ENCODE results near the gene KRTAP9-7.
"Not testable (repeated sequence)": the region's sequence is repeated elsewhere in the genome, so short reads cannot be mapped to it uniquely, and the experiment has no call there.

KRTAP9-7 gene, protein sequence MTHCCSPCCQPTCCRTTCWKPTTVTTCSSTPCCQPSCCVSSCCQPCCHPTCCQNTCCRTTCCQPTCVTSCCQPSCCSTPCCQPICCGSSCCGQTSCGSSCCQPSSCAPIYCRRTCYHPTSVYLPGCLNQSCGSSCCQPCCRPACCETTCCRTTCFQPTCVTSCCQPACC

DNA sequence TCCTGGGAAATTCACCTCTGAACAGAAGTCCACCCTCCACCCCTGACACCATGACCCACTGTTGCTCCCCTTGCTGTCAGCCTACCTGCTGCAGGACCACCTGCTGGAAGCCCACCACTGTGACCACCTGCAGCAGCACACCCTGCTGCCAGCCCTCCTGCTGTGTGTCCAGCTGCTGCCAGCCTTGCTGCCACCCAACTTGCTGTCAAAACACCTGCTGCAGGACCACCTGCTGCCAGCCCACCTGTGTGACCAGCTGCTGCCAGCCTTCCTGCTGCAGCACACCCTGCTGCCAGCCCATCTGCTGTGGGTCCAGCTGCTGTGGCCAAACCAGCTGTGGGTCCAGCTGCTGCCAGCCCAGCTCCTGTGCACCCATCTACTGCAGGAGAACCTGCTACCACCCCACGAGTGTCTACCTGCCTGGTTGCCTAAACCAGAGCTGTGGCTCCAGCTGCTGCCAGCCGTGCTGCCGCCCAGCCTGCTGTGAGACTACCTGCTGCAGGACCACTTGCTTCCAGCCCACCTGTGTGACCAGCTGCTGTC lies at the start of gene KRTAP9-7:
Gene KRTAP9-7 (plus strand): TSS at position 51 of the 543 bp plus-strand sequence. CDS start 0 bp downstream, at position 51.
- DNase-seq = not testable (repeated sequence)

- no peak for DNase-seq
Observed at GRCh38 chr17:41226051-41226450, 49.4 kb upstream of the KRTAP9-7 start.

DNA sequence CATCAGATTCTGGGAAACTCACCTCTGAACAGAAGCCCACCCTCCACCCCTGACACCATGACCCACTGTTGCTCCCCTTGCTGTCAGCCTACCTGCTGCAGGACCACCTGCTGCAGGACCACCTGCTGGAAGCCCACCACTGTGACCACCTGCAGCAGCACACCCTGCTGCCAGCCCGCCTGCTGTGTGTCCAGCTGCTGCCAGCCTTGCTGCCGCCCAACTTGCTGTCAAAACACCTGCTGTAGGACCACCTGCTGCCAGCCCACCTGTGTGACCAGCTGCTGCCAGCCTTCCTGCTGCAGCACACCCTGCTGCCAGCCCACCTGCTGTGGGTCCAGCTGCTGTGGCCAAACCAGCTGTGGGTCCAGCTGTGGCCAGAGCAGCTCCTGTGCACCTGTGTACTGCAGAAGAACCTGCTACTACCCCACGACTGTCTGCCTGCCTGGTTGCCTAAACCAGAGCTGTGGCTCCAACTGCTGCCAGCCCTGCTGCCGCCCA lies 48.9 kb upstream of the KRTAP9-7 start, which contains the start of gene KRTAP9-2:
Gene KRTAP9-2 (plus strand): TSS at position 51 of the 498 bp plus-strand sequence. CDS start 7 bp downstream, at position 58.
- not testable (repeated sequence) for DNase-seq

DNA sequence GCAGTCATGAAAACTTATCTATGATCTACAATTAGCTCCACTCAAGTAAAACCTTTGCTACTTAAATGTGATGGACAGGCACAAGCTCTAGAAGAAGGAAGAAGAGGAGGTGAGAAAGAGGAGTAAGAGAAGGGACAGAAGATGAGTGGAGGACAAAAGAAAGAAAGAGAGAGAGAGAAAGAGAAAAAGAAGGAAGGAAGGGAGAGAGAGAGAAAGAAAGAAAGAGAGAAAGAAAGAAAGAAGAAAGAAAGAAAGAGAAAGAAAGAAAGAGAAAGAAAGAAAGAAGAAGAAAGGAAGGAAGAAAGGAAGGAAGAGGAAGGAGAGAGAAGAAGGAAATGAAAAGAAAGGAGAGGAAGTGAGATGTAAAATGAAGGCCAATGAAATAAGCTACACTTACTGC lies 45.4 kb upstream of the KRTAP9-7 start:
- no peak for DNase-seq

- no peak for DNase-seq
Observed at GRCh38 chr17:41231731-41232130, 43.8 kb upstream of the KRTAP9-7 start.

DNA sequence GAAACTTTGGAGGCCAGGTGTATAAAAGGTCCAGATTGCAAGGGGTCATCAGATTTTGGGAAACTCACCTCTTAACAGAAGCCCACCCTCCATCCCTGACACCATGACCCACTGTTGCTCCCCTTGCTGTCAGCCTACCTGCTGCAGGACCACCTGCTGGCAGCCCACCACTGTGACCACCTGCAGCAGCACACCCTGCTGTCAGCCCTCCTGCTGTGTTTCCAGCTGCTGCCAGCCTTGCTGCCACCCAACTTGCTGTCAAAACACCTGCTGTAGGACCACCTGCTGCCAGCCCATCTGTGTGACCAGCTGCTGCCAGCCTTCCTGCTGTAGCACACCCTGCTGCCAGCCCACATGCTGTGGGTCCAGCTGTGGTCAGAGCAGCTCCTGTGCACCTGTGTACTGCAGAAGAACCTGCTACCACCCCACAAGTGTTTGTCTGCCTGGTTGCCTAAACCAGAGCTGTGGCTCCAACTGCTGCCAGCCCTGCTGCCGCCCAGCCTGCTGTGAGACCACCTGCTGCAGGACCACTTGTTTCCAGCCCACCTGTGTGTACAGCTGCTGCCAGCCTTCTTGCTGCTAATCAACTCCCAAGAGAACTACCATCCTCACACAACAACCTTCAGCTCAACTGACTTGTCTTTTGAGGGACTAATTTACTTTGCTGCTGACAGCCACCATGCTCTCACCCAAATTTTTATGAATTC lies 42.9 kb upstream of the KRTAP9-7 start, which contains the start of gene KRTAP9-3:
Gene KRTAP9-3 (plus strand): TSS at position 51 of the 707 bp plus-strand sequence. CDS start 53 bp downstream, at position 104.
- DNase-seq = not testable (repeated sequence)

DNA sequence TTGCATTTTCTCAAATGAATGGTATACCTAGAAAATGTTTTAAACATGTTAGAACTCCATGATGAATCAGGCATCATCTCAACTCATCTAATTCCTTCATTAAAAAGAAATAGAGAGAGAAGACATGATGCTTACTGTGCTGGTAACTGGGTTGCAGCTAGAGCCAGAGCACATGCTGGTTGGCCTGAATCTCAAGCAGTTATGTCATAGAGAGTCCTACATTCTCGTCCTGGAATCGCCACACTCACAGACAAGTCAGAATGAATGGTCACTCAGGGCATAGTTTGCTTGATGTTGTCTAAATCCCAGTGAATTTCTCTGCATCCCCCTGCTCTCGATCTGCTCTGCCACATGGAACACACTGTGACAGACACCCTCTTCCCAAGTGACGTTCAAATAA lies 38.4 kb upstream of the KRTAP9-7 start:
- DNase-seq = not testable (repeated sequence)

DNA sequence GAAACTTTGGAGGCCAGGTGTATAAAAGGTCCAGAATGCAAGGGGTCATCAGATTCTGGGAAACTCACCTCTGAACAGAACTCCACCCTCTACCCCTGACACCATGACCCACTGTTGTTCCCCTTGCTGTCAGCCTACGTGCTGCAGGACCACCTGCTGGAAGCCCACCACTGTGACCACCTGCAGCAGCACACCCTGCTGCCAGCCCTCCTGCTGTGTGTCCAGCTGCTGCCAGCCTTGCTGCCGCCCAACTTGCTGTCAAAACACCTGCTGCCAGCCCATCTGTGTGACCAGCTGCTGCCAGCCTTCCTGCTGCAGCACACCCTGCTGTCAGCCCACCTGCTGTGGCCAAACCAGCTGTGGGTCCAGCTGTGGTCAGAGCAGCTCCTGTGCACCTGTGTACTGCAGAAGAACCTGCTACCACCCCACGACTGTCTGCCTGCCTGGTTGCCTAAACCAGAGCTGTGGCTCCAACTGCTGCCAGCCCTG lies 37.5 kb upstream of the KRTAP9-7 start, which contains the start of gene KRTAP9-8:
Gene KRTAP9-8 (plus strand): TSS at position 51 of the 489 bp plus-strand sequence. CDS start 53 bp downstream, at position 104.
- DNase-seq = not testable (repeated sequence)

DNA sequence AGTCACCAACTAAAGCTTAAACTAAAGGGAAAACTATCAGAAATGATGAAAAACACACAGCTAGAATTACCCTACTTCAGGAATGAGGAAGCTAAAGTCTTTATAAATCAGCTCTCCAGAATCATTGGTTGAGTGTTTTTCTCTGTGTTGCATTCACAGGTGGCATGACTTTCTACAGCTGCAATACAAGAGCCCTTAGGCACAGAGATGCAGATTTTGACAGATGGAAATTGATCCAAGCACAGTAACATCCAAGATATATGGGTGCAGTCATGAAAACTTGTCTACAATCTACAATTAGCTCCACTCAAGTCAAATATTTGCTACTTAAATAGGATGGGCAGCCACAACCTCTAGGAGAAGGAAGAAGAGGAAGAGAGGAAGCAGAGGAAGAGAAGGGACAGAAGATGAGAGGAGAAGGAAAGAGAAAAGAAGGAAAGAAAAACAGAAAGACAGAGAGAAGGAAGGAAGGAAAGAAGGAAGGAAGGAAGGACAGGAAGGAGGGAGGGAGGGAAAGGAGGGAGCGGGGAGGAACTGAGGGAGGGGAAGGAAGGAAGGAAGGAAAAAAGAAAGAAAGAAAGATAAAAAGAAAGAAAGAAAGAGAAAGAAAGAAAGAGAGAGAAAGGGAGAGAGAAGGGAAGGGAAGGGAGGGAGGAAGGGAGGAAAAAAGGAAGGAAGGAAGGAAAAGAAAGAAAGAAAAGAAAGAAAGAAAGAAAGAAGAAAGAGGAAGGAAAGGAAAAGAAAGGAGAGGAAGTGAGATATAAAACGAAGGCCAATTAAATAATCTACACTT lies 28.3 kb upstream of the KRTAP9-7 start:
- not testable (repeated sequence) for DNase-seq

- DNase-seq = not testable (repeated sequence)
Observed at GRCh38 chr17:41249637-41250240, 25.8 kb upstream of the KRTAP9-7 start, which contains the start of gene KRTAP9-4. TSS of gene KRTAP9-4 (plus strand) at chr17:41249687. CDS start at chr17:41249721, 34 bp downstream.

DNA sequence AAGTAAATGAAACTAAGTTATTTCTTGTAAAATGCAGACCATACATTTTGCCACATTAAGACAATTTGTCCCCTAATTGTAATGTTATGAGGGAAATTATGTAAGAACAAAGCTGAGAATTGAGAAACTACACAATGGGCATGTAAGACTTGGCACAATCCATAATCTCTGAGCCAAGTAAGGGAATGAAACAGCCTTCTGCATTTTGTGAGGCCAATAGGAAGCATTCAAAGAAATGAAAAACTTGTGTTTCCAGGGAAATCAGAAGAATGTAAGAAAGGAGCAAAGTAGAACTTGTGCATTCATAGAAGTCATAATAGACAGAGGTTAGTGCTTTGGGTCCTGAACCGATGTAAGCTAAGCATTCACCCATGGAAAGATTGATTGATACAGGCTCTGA lies 24.2 kb upstream of the KRTAP9-7 start:
- no peak for DNase-seq

GRCh38 chr17:41254861-41255260 lies 20.6 kb upstream of the KRTAP9-7 start:
- DNase-seq = no peak

- DNase-seq = not testable (repeated sequence)
Observed at GRCh38 chr17:41255381-41256290, 19.9 kb upstream of the KRTAP9-7 start, which contains the start of gene KRTAP9-9. TSS of gene KRTAP9-9 (plus strand) at chr17:41255384.

GRCh38 chr17:41256291-41256685 lies 19.2 kb upstream of the KRTAP9-7 start:
- no peak for DNase-seq

DNA sequence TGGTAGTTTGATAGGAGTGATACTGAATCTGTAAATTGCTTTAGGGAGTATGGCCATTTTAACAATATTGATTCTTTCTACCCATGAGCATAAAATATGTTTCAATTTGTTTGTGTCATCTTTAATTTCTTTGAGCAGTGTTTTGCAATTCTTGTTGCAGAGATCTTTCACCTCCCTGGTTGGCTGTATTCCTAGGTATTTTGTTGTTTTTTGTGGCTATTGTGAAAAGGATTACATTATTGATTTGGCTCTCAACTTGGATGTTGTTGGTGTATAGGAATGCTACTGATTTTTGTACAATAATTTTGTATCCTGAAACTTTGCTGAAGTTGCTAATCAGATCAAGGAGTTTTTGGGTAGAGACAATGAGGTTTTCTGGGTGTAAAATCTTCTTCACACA lies 17.1 kb upstream of the KRTAP9-7 start:
- no peak for DNase-seq

GRCh38 chr17:41263212-41263611 lies 12.3 kb upstream of the KRTAP9-7 start:
- no peak for DNase-seq

DNA sequence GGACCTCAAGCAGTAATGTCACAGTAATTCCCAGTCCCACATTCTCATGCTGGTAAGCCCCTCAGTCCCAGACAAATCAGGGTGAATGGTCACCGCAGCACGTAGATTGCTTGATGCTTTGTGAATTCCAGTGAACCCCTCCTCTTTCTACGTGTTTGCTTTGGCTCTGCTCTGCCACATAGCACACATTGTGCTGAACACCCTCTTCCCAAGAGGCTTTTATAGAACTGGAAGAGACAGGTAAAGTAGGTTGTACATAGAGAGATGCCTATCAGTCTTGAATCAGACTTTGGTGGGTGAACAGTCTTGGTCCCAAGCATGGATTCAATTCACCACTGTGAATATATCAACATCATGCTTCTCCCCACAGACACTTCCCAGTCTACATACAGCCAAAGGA lies 10.9 kb upstream of the KRTAP9-7 start:
- DNase-seq = no peak

DNA sequence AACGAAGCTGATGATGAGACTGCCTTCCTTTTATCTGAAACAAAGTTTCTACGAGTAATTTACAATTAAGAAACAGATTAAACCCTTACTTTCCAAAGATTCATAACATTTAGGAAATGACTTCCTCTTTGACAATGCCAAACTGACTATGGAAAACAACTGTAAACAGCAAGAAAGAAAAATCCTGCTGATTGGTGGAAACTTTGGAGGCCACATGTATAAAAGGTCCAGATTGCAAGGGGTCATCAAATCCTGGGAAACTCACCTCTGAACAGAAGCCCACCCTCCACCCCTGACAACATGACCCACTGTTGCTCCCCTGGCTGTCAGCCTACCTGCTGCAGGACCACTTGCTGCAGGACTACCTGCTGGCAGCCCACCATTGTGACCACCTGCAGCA lies 10.4 kb upstream of the KRTAP9-7 start, which contains the start of gene KRTAP9-6:
Gene KRTAP9-6 (plus strand): TSS at position 301 of the 400 bp plus-strand sequence. CDS start 0 bp downstream, at position 301.
- no peak for DNase-seq

GRCh38 chr17:41267711-41268110 lies 7.8 kb upstream of the KRTAP9-7 start:
- DNase-seq = no peak

GRCh38 chr17:41271323-41271722 lies 4.2 kb upstream of the KRTAP9-7 start:
- not testable (repeated sequence) for DNase-seq

GRCh38 chr17:41271858-41272257 lies 3.6 kb upstream of the KRTAP9-7 start:
- DNase-seq = no peak
